HepG2 (cell line): Measurements from ENCODE around the gene ACVR1B. TPM values are rescaled to one million over a fixed set of nuclear protein-coding genes. Genes with fewer than 3 reads are reported as not detected.
A peak's percentile ranks its signal among the peaks of the same experiment; 100 is the strongest.

Source experiments
- AGO2 ChIP-seq: fragments of 200-400 bp; formaldehyde crosslinking; optimal IDR thresholded peaks from 2 replicates; pipeline ENCODE3; 2017; ENCODE audit warnings: mild to moderate bottlenecking, low read depth, low read length, moderate library complexity
- CAMTA2 ChIP-seq: sonication (generic); formaldehyde crosslinking; IDR thresholded peaks from 2 replicates; pipeline ENCODE4 v1.4.0; 2020; ENCODE audit warnings: mild to moderate bottlenecking, missing genetic modification reagents, borderline replicate concordance
- CBX1 ChIP-seq: IDR thresholded peaks from one replicate; pipeline ENCODE4 v1.6.1; 2016; ENCODE audit warnings: antibody characterized with exemption, low read depth
- CEBPG ChIP-seq: IDR thresholded peaks from 2 replicates; pipeline ENCODE4 v1.6.1; 2016
- CENPT ChIP-seq: sonication (generic); formaldehyde crosslinking; IDR thresholded peaks from 2 replicates; pipeline ENCODE4 v1.8.0; 2022; ENCODE audit warnings: low read depth, mild to moderate bottlenecking, moderate library complexity, missing genetic modification reagents
- ELF3 ChIP-seq: IDR thresholded peaks from 2 replicates; pipeline ENCODE4 v1.6.1; 2016; ENCODE audit warnings: missing genetic modification reagents, missing compliant biosample characterization
- GZF1 ChIP-seq: sonication (generic); formaldehyde crosslinking; IDR thresholded peaks from 2 replicates; pipeline ENCODE4 v1.5.1; 2020; ENCODE audit warnings: mild to moderate bottlenecking, missing genetic modification reagents
- HNRNPH1 ChIP-seq: fragments of 200-400 bp; formaldehyde crosslinking; optimal IDR thresholded peaks from 2 replicates; pipeline ENCODE3; 2017; ENCODE audit warnings: mild to moderate bottlenecking, low read depth, low read length
- IKZF4 ChIP-seq: sonication (generic); formaldehyde crosslinking; IDR thresholded peaks from 2 replicates; pipeline ENCODE4 v1.5.1; 2020; ENCODE audit warnings: borderline replicate concordance, mild to moderate bottlenecking, low read depth, missing genetic modification reagents; ENCODE audit errors: not compliant biosample characterization
- MIER2 ChIP-seq: IDR thresholded peaks from 2 replicates; pipeline ENCODE4 v1.6.1; 2016; ENCODE audit warnings: missing biosample characterization, missing genetic modification reagents
- NFKBIZ ChIP-seq: IDR thresholded peaks from 2 replicates; pipeline ENCODE4 v1.6.1; 2018; ENCODE audit warnings: missing genetic modification reagents, missing compliant biosample characterization
- RAD21 ChIP-seq: fragments of 450-650 bp; formaldehyde crosslinking; IDR thresholded peaks from 2 replicates; pipeline ENCODE4 v1.5.0; 2020; ENCODE audit warnings: mild to moderate bottlenecking
- RBFOX2 ChIP-seq: fragments of 200-400 bp; formaldehyde crosslinking; IDR thresholded peaks from 2 replicates; pipeline ENCODE4 v1.6.1; 2017; ENCODE audit warnings: low read depth, mild to moderate bottlenecking, low read length
- RCOR2 ChIP-seq: IDR thresholded peaks from 2 replicates; pipeline ENCODE4 v1.6.1; 2016; ENCODE audit warnings: missing biosample characterization, missing genetic modification reagents
- SOX13 ChIP-seq, 3 experiments: fragments of 450-650 bp in 1 of 3; sonication (generic) in 1 of 3; formaldehyde crosslinking in 1 of 3; IDR thresholded peaks in 2 of 3; conservative IDR thresholded peaks in 1 of 3; 2 replicates each; pipeline versions ENCODE4 v1.5.0 to v1.6.1; 2016 to 2020; ENCODE audit warnings: antibody characterized with exemption in 1 of 3, mild to moderate bottlenecking in 1 of 3, missing compliant biosample characterization in 1 of 3, missing genetic modification reagents in 1 of 3, moderate library complexity in 1 of 3
- ZNF224 ChIP-seq: sonication (generic); formaldehyde crosslinking; IDR thresholded peaks from 2 replicates; pipeline ENCODE4 v1.5.0; 2020; ENCODE audit warnings: mild to moderate bottlenecking, missing genetic modification reagents
- ZNF354B ChIP-seq: sonication (generic); formaldehyde crosslinking; IDR thresholded peaks from 2 replicates; pipeline ENCODE4 v1.8.0; 2022; ENCODE audit warnings: mild to moderate bottlenecking, missing genetic modification reagents
- ZNF607 ChIP-seq: sonication (generic); formaldehyde crosslinking; IDR thresholded peaks from 2 replicates; pipeline ENCODE4 v1.5.1; 2020; ENCODE audit warnings: missing genetic modification reagents, mild to moderate bottlenecking, borderline replicate concordance
- ZNF724P ChIP-seq: sonication (generic); formaldehyde crosslinking; IDR thresholded peaks from 2 replicates; pipeline ENCODE4 v1.8.0; 2022; ENCODE audit warnings: missing genetic modification reagents, borderline replicate concordance
- ZNF746 ChIP-seq: sonication (generic); formaldehyde crosslinking; IDR thresholded peaks from 2 replicates; pipeline ENCODE4 v1.8.0; 2022; ENCODE audit warnings: mild to moderate bottlenecking, missing genetic modification reagents
- ZSCAN9 ChIP-seq: IDR thresholded peaks from 2 replicates; pipeline ENCODE4 v1.6.1; 2016; ENCODE audit warnings: borderline replicate concordance
- polyA plus RNA-seq, 8 experiments: library from polyadenylated mRNA; depleted of rRNA in 3 of 8; stranded (reverse) in 7 of 8; unstranded in 1 of 8; fragments of >200 nt; fragmentation: Illumina TruSeq in 4 of 8; extraction: Trizol in 4 of 8; gene quantifications; 2 replicates each; pipeline versions ENCODE4 v1.2.1 to v1.2.3, GENCODE V29; 2011 to 2016; ENCODE audit warnings: low read depth in 4 of 8, missing spikeins in 1 of 8, mixed read lengths in 1 of 8; ENCODE audit not compliant: insufficient read depth in 1 of 8
- total RNA-seq, 5 experiments: library from RNA; depleted of rRNA; stranded (reverse); fragments of >200 nt; fragmentation: Illumina TruSeq; extraction: Trizol; gene quantifications; 2 replicates each; pipeline ENCODE4 v1.2.3, GENCODE V29; 2016; ENCODE audit warnings: low read depth in 1 of 5
- TF ChIP-seq, protein P1 (sequence below): IDR thresholded peaks from 2 replicates; pipeline ENCODE4 v1.6.1; 2016; ENCODE audit warnings: missing genetic modification reagents, missing compliant biosample characterization
- TF ChIP-seq, protein P2 (sequence below): sonication (generic); formaldehyde crosslinking; IDR thresholded peaks from 2 replicates; pipeline ENCODE4 v1.4.0; 2020; ENCODE audit warnings: mild to moderate bottlenecking, missing genetic modification reagents
- TF ChIP-seq, protein P3 (sequence below): IDR thresholded peaks from 2 replicates; pipeline ENCODE4 v1.6.1; 2012; ENCODE audit warnings: inconsistent platforms
- TF ChIP-seq, protein P4 (sequence below): sonication (generic); formaldehyde crosslinking; IDR thresholded peaks from 2 replicates; pipeline ENCODE4 v1.4.0; 2020; ENCODE audit warnings: missing genetic modification reagents

Gene ACVR1B
- total and polyA plus RNA-seq, 2 of the 13 experiments (the other 11 are each of a cell fraction or from before 2014, with no cell fraction given), result 8.9 to 12.1 TPM

DNA sequence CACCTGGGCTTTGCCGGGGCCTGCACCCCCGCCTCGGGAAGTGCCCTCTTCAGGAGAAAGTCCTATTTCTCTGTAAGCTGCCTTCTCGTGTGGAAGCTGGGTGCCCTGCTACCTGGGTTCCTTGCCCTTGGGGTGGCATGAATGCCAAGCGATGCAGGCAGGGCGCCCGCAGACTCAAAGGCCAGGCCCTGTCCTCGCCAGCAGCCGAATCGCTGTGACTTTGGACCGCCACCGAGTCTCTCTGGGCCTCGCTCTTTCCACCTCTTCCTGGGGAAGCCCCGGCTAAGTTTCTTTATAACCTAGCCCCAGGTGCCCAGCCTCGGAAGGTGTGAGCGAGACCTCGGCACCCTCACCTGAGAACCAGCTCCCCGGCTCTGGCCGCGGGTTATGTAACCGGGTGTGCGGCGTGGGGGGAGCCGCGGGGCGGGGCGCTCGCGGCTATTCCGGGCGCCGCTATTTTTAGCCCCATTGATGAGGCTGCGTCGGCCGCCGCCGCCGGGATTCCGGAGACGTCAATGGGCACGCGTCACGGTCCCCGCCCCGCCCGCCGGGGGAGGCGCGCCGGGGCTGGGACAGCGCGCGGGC lies 85.2 kb downstream of the ACVR1B start (continued):
- peak; percentile 61; the same call in 1 of the 2 replicates for TF ChIP-seq ZNF724P (CRISPR knock-in tag)
- TF ChIP-seq CENPT, result no peak
- 0 out of 2 replicates have a peak, but pooled peaks have one; percentile 40 for TF ChIP-seq ZNF224 (CRISPR knock-in tag)
- TF ChIP-seq IKZF4 (CRISPR knock-in tag), result peak; percentile 39
- TF ChIP-seq CBX1, result no peak
- TF ChIP-seq SOX13 (IDR thresholded peaks at IDR 0.05), result no peak
- peak in 1 of 2 experiments; percentile 41; a peak in 1 of 4 replicates for TF ChIP-seq SOX13 (CRISPR knock-in tag; conservative IDR thresholded peaks at IDR 0.05 in 1 of 2, IDR thresholded peaks at IDR 0.05 in 1 of 2)
- peak; percentile 9 for TF ChIP-seq AGO2
- TF ChIP-seq ZNF354B (CRISPR knock-in tag), result no peak
- TF ChIP-seq CAMTA2 (CRISPR knock-in tag), result no peak
- TF ChIP-seq RBFOX2, result peak; percentile 39
- TF ChIP-seq, protein P1, sequence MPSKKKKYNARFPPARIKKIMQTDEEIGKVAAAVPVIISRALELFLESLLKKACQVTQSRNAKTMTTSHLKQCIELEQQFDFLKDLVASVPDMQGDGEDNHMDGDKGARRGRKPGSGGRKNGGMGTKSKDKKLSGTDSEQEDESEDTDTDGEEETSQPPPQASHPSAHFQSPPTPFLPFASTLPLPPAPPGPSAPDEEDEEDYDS (CRISPR knock-in tag), result no peak
- TF ChIP-seq, protein P2, sequence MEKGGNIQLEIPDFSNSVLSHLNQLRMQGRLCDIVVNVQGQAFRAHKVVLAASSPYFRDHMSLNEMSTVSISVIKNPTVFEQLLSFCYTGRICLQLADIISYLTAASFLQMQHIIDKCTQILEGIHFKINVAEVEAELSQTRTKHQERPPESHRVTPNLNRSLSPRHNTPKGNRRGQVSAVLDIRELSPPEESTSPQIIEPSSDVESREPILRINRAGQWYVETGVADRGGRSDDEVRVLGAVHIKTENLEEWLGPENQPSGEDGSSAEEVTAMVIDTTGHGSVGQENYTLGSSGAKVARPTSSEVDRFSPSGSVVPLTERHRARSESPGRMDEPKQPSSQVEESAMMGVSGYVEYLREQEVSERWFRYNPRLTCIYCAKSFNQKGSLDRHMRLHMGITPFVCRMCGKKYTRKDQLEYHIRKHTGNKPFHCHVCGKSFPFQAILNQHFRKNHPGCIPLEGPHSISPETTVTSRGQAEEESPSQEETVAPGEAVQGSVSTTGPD (CRISPR knock-in tag), result no peak
- TF ChIP-seq MIER2, result no peak
- TF ChIP-seq, protein P3, sequence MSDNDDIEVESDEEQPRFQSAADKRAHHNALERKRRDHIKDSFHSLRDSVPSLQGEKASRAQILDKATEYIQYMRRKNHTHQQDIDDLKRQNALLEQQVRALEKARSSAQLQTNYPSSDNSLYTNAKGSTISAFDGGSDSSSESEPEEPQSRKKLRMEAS, result no peak
- TF ChIP-seq HNRNPH1, result no peak
- TF ChIP-seq, protein P4, sequence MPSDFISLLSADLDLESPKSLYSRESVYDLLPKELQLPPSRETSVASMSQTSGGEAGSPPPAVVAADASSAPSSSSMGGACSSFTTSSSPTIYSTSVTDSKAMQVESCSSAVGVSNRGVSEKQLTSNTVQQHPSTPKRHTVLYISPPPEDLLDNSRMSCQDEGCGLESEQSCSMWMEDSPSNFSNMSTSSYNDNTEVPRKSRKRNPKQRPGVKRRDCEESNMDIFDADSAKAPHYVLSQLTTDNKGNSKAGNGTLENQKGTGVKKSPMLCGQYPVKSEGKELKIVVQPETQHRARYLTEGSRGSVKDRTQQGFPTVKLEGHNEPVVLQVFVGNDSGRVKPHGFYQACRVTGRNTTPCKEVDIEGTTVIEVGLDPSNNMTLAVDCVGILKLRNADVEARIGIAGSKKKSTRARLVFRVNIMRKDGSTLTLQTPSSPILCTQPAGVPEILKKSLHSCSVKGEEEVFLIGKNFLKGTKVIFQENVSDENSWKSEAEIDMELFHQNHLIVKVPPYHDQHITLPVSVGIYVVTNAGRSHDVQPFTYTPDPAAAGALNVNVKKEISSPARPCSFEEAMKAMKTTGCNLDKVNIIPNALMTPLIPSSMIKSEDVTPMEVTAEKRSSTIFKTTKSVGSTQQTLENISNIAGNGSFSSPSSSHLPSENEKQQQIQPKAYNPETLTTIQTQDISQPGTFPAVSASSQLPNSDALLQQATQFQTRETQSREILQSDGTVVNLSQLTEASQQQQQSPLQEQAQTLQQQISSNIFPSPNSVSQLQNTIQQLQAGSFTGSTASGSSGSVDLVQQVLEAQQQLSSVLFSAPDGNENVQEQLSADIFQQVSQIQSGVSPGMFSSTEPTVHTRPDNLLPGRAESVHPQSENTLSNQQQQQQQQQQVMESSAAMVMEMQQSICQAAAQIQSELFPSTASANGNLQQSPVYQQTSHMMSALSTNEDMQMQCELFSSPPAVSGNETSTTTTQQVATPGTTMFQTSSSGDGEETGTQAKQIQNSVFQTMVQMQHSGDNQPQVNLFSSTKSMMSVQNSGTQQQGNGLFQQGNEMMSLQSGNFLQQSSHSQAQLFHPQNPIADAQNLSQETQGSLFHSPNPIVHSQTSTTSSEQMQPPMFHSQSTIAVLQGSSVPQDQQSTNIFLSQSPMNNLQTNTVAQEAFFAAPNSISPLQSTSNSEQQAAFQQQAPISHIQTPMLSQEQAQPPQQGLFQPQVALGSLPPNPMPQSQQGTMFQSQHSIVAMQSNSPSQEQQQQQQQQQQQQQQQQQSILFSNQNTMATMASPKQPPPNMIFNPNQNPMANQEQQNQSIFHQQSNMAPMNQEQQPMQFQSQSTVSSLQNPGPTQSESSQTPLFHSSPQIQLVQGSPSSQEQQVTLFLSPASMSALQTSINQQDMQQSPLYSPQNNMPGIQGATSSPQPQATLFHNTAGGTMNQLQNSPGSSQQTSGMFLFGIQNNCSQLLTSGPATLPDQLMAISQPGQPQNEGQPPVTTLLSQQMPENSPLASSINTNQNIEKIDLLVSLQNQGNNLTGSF (CRISPR knock-in tag), result no peak
- no peak for TF ChIP-seq ZSCAN9
- no peak for TF ChIP-seq CEBPG (CRISPR knock-in tag)
- 0 out of 2 replicates have a peak, but pooled peaks have one; percentile 43 for TF ChIP-seq ZNF607 (CRISPR knock-in tag)
- TF ChIP-seq RAD21 (CRISPR knock-in tag), result 0 out of 2 replicates have a peak, but pooled peaks have one; percentile 16
- no peak for TF ChIP-seq NFKBIZ (CRISPR knock-in tag)
- TF ChIP-seq GZF1, result 0 out of 2 replicates have a peak, but pooled peaks have one; percentile 29
- no peak for TF ChIP-seq RCOR2 (CRISPR knock-in tag)
- TF ChIP-seq ZNF746 (CRISPR knock-in tag), result no peak
- no peak for TF ChIP-seq ELF3 (CRISPR knock-in tag)
